Measurements from ENCODE around the gene CKB. TPM values are rescaled to one million over a fixed set of nuclear protein-coding genes. Genes with fewer than 3 reads are reported as not detected.

The CKB gene
- total RNA-seq, 1 donor from 2014 or later: 178 TPM

GRCh38 chr14:103501041-103501870 lies 21.4 kb downstream of the CKB start:
- H3K27ac Mint-ChIP-seq (ENCODE audit: unreplicated experiment): no peak overlapping the region
- no peak overlapping the region for H3K27ac ChIP-seq (ENCODE audit: low read depth, low read length)
- no peak overlapping the region for H2AFZ ChIP-seq (ENCODE audit: low read depth, low read length)
- H3K4me2 ChIP-seq (ENCODE audit: low read length): no peak overlapping the region
- no peaks in the 10 kb centered on the region for H3K27me3 ChIP-seq (ENCODE audit: insufficient read depth, low read length)
- no peaks in the 10 kb centered on the region for H3K9me3 ChIP-seq (ENCODE audit: insufficient read depth, low read depth, low read length)
- peaks cover 58% of the 10 kb centered on the region for H4K20me1 ChIP-seq (ENCODE audit: insufficient read depth, low read length)
- no peak for FAIRE-seq
- H3K4me1 Mint-ChIP-seq (ENCODE audit: low read depth, unreplicated experiment): peaks cover 3% of the 10 kb centered on the region
- no peaks in the 10 kb centered on the region for H3K4me1 ChIP-seq (ENCODE audit: insufficient read depth, low read length)
- H3K4me3 Mint-ChIP-seq (ENCODE audit: unreplicated experiment): peak overlapping the region; percentile 2
- no peak overlapping the region for H3K4me3 ChIP-seq (ENCODE audit: insufficient read depth, low read depth, low read length)
- peaks cover 27% of the 10 kb centered on the region for H3K36me3 Mint-ChIP-seq (ENCODE audit: low read depth, unreplicated experiment)
- peaks cover 47% of the 10 kb centered on the region for H3K36me3 ChIP-seq (ENCODE audit: insufficient read depth, low read length)
- no peaks in the 10 kb centered on the region for H3K9me3 Mint-ChIP-seq (ENCODE audit: unreplicated experiment)
- H3K27me3 Mint-ChIP-seq (ENCODE audit: low read depth, unreplicated experiment): no peaks in the 10 kb centered on the region
- peaks cover 23% of the 10 kb centered on the region for H3K79me2 ChIP-seq (ENCODE audit: insufficient read depth, low read length)
- no peak for DNase-seq (ENCODE audit: low read depth)
- TF ChIP-seq EZH2 (IDR thresholded peaks at IDR 0.05; ENCODE audit: insufficient read depth, low read length): no peak
- TF ChIP-seq CTCF (IDR thresholded peaks at IDR 0.05; ENCODE audit: insufficient read depth, low read depth, low read length): no peak
- H3K9ac ChIP-seq (ENCODE audit: low read length): no peak overlapping the region

GRCh38 chr14:103500148-103500990 lies 22.3 kb downstream of the CKB start:
- H3K4me1 Mint-ChIP-seq (ENCODE audit: low read depth, unreplicated experiment): peaks cover 3% of the 10 kb centered on the region
- H3K27me3 Mint-ChIP-seq (ENCODE audit: low read depth, unreplicated experiment): no peaks in the 10 kb centered on the region
- H2AFZ ChIP-seq (ENCODE audit: low read depth, low read length): no peak overlapping the region
- TF ChIP-seq CTCF (IDR thresholded peaks at IDR 0.05; ENCODE audit: insufficient read depth, low read depth, low read length) (peak; percentile 94), EZH2 (IDR thresholded peaks at IDR 0.05; ENCODE audit: insufficient read depth, low read length) (no peak)
- no peaks in the 10 kb centered on the region for H3K9me3 ChIP-seq (ENCODE audit: insufficient read depth, low read depth, low read length)
- H3K36me3 Mint-ChIP-seq (ENCODE audit: low read depth, unreplicated experiment): peaks cover 22% of the 10 kb centered on the region
- peaks cover 61% of the 10 kb centered on the region for H4K20me1 ChIP-seq (ENCODE audit: insufficient read depth, low read length)
- H3K9ac ChIP-seq (ENCODE audit: low read length): peak overlapping the region; percentile 29
- H3K79me2 ChIP-seq (ENCODE audit: insufficient read depth, low read length): peaks cover 23% of the 10 kb centered on the region
- H3K27ac Mint-ChIP-seq (ENCODE audit: unreplicated experiment): peak overlapping the region; percentile 27
- no peak overlapping the region for H3K4me2 ChIP-seq (ENCODE audit: low read length)
- peak; percentile 56 for DNase-seq (ENCODE audit: low read depth)
- H3K9me3 Mint-ChIP-seq (ENCODE audit: unreplicated experiment): no peaks in the 10 kb centered on the region
- FAIRE-seq: no peak
- no peak overlapping the region for H3K27ac ChIP-seq (ENCODE audit: low read depth, low read length)
- peaks cover 48% of the 10 kb centered on the region for H3K36me3 ChIP-seq (ENCODE audit: insufficient read depth, low read length)
- no peaks in the 10 kb centered on the region for H3K27me3 ChIP-seq (ENCODE audit: insufficient read depth, low read length)
- no peak overlapping the region for H3K4me3 ChIP-seq (ENCODE audit: insufficient read depth, low read depth, low read length)
- no peak overlapping the region for H3K4me3 Mint-ChIP-seq (ENCODE audit: unreplicated experiment)
- H3K4me1 ChIP-seq (ENCODE audit: insufficient read depth, low read length): no peaks in the 10 kb centered on the region

Measured in astrocyte (in vitro differentiated cells and primary cell).